ENCODE measurements around the gene LRRFIP1.
A peak's percentile ranks its signal among the peaks of the same experiment; 100 is the strongest.

The LRRFIP1 gene

DNA sequence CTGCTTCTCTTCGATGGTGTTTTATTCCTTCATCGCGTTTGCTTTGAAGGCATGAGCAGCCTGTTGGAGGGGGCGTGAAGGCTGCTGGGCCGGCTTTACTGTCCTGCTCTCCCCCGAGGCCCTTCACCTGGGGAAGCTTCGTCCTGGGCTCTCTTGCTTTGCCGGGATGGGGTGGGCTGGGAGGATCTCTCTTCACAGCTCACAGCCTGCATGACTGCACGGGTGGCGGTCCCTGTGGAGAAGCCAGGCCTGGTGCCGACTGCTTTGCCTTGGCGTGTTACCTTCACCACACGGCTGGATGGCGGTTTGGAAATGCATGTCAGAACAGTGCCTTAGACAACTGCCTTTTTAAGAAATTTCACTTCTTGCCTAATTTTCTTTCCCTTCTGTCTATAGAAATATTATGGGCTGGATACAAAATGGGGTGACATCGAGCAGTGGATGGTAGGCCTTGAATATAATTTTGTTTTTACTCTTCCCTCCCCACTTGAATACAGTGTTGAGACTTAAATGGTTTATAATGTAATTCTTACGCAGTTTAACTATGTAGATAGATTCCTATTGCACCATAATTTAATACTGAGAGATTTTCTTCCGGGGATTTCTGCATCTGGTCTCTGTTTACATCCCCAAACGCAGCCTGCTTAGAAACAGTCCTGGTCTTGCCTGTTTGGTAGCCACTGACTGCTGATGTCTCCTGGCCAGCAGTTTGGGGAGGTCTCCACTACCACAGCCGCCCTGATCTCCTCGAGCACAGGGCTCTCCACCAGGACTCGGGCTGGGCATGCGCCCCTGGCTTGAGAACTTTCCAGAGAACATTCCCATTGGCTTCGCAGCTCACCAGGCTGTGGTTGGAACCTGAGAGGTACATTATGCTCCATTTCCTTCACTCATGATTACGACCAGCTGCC is 90.2 kb downstream of the LRRFIP1 start:
- Histone ChIP-seq H3K9me3 (ENCODE audit: control extremely low read depth in 1 of 5, control insufficient read depth in 4 of 5, insufficient read depth in 2 of 5, low read depth in 1 of 5, low read length in 4 of 5) (no peaks in the 10 kb centered on the region), H3K36me3 (ENCODE audit: control insufficient read depth in 4 of 4, insufficient read depth in 4 of 4, low read length in 3 of 4) (peaks cover 7 to 41% (median 29%) of the 10 kb centered on the region in 4 experiments), H3K4me3 (ENCODE audit: control insufficient read depth in 1 of 7, extremely low read depth in 1 of 7, insufficient read depth in 4 of 7, low read depth in 2 of 7, low read length in 6 of 7) (no peak overlapping the region), H3K27me3 (replicated peaks in 2 of 5; ENCODE audit: control insufficient read depth in 4 of 5, insufficient read depth in 5 of 5, low read length in 4 of 5) (no peaks in the 10 kb centered on the region), H3K4me1 (ENCODE audit: control extremely low read depth in 1 of 4, control insufficient read depth in 4 of 4, insufficient read depth in 4 of 4, low read length in 3 of 4) (peaks cover 10 to 26% (median 11%) of the 10 kb centered on the region in 4 experiments), H3K27ac (ENCODE audit: insufficient read depth in 1 of 2, low read depth in 1 of 2, low read length in 2 of 2, poor library complexity in 1 of 2, severe bottlenecking in 2 of 2) (peak overlapping the region in 1 of 2 experiments; percentile 27)
- DNase-seq, result no peak
- WGBS (ENCODE audit: insufficient coverage), result 94% methylated on average over 18 of the region's 24 CpGs
- ChIA-PET CTCF (interaction anchor here (0.8 to 1.9 kb wide), 9 partner anchors 8 to 136 kb away, joined by 3 to 6 read pairs (median 4); no protein-coding TSS in a partner anchor), POLR2A (interaction anchor here (0.5 kb wide), 1 partner anchor 20 kb away, joined by 3 read pairs; no protein-coding TSS in a partner anchor)

DNA sequence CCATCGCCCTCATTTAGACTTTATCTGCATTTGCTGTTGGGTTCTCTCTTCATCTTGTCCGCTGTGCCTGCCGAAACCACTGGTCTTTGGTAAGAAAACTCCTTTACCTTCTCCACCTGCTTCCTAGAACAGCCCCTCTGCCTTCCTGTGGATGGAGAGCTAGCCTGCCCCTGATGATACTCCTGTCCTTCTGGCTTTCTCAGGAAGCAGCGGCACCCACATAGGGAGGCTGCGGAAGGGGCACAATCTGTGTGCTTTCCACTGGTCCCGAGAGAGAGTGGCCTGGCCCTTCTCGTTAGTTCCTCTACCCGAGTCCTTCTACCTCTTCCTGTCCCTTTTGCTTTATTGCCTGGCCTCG is 90.9 kb downstream of the LRRFIP1 start:
- no peaks in the 10 kb centered on the region for H3K9me3 ChIP-seq (ENCODE audit: control extremely low read depth in 1 of 5, control insufficient read depth in 4 of 5, insufficient read depth in 2 of 5, low read depth in 1 of 5, low read length in 4 of 5)
- ChIA-PET CTCF (interaction anchor here (1.5 to 1.9 kb wide), 2 partner anchors 17 to 45 kb away, joined by 5 to 6 read pairs; no protein-coding TSS in a partner anchor), POLR2A (no interaction called here)
- 91% methylated on average over 9 of the region's 9 CpGs for WGBS (ENCODE audit: insufficient coverage)
- no peak for DNase-seq
- H3K27ac ChIP-seq (ENCODE audit: insufficient read depth in 1 of 2, low read depth in 1 of 2, low read length in 2 of 2, poor library complexity in 1 of 2, severe bottlenecking in 2 of 2), result peak overlapping the region in 1 of 2 experiments; percentile 27
- H3K4me3 ChIP-seq (ENCODE audit: control insufficient read depth in 1 of 7, extremely low read depth in 1 of 7, insufficient read depth in 4 of 7, low read depth in 2 of 7, low read length in 6 of 7), result no peak overlapping the region
- peaks cover 7 to 35% (median 27%) of the 10 kb centered on the region in 4 experiments for H3K36me3 ChIP-seq (ENCODE audit: control insufficient read depth in 4 of 4, insufficient read depth in 4 of 4, low read length in 3 of 4)
- H3K4me1 ChIP-seq (ENCODE audit: control extremely low read depth in 1 of 4, control insufficient read depth in 4 of 4, insufficient read depth in 4 of 4, low read length in 3 of 4), result peaks cover 10 to 26% (median 11%) of the 10 kb centered on the region in 4 experiments
- no peaks in the 10 kb centered on the region for H3K27me3 ChIP-seq (replicated peaks in 2 of 5; ENCODE audit: control insufficient read depth in 4 of 5, insufficient read depth in 5 of 5, low read length in 4 of 5)

DNA sequence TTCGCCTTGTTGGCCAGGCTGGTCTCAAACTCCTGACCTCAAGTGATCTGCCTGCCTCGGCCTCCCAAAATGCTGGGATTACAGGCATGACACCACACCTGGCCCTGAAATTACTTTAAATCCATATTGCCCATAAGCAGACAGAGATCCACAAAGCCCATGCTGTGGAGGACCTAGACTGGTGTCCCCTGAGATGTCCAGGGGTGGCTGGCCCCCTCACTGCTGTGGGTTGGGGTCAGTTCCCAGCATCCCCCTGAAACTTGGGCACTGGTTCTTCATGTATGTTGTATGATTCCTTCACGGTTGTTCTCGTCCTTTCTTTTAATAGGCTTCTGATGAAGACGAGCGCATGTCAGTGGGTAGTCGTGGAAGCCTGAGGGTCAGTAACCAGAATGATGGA is 93.1 kb downstream of the LRRFIP1 start:
- ChIA-PET POLR2A (no interaction called here), CTCF (interaction anchor here (0.6 to 0.9 kb wide), 2 partner anchors 12 to 27 kb away, joined by 3 read pairs; no protein-coding TSS in a partner anchor)
- Histone ChIP-seq H3K27me3 (replicated peaks in 2 of 5; ENCODE audit: control insufficient read depth in 4 of 5, insufficient read depth in 5 of 5, low read length in 4 of 5) (no peaks in the 10 kb centered on the region), H3K27ac (ENCODE audit: insufficient read depth in 1 of 2, low read depth in 1 of 2, low read length in 2 of 2, poor library complexity in 1 of 2, severe bottlenecking in 2 of 2) (no peak overlapping the region), H3K4me3 (ENCODE audit: control insufficient read depth in 1 of 7, extremely low read depth in 1 of 7, insufficient read depth in 4 of 7, low read depth in 2 of 7, low read length in 6 of 7) (no peak overlapping the region), H3K9me3 (ENCODE audit: control extremely low read depth in 1 of 5, control insufficient read depth in 4 of 5, insufficient read depth in 2 of 5, low read depth in 1 of 5, low read length in 4 of 5) (no peaks in the 10 kb centered on the region), H3K4me1 (ENCODE audit: control extremely low read depth in 1 of 4, control insufficient read depth in 4 of 4, insufficient read depth in 4 of 4, low read length in 3 of 4) (peaks cover 5 to 24% (median 11%) of the 10 kb centered on the region in 4 experiments), H3K36me3 (ENCODE audit: control insufficient read depth in 4 of 4, insufficient read depth in 4 of 4, low read length in 3 of 4) (peaks cover 17 to 39% (median 27%) of the 10 kb centered on the region in 4 experiments)
- no peak for DNase-seq
- 95% methylated on average over 7 of the region's 7 CpGs for WGBS (ENCODE audit: insufficient coverage)

DNA sequence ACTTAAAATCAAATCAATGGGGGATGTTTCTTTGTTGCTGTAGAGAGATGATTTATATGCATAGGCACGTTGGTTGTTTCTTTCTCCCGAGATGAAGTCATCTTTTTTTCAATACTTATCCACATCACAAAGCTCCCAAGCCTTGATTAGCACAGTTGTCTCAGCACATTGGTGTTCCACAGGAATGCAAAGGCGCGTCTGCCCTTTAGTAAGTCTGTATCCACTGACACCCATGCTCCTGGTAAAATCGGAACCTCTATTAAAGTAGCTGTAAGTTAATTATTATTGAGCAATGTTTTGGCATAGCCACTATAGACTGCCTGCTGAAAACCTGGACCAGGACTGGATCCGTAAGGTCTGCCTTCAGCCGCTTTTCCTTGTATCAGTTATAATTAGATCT is 93.6 kb downstream of the LRRFIP1 start:
- Histone ChIP-seq H3K27me3 (replicated peaks in 2 of 5; ENCODE audit: control insufficient read depth in 4 of 5, insufficient read depth in 5 of 5, low read length in 4 of 5) (no peaks in the 10 kb centered on the region), H3K36me3 (ENCODE audit: control insufficient read depth in 4 of 4, insufficient read depth in 4 of 4, low read length in 3 of 4) (peaks cover 17 to 43% (median 27%) of the 10 kb centered on the region in 4 experiments), H3K9me3 (ENCODE audit: control extremely low read depth in 1 of 5, control insufficient read depth in 4 of 5, insufficient read depth in 2 of 5, low read depth in 1 of 5, low read length in 4 of 5) (no peaks in the 10 kb centered on the region), H3K27ac (ENCODE audit: insufficient read depth in 1 of 2, low read depth in 1 of 2, low read length in 2 of 2, poor library complexity in 1 of 2, severe bottlenecking in 2 of 2) (no peak overlapping the region), H3K4me3 (ENCODE audit: control insufficient read depth in 1 of 7, extremely low read depth in 1 of 7, insufficient read depth in 4 of 7, low read depth in 2 of 7, low read length in 6 of 7) (no peak overlapping the region), H3K4me1 (ENCODE audit: control extremely low read depth in 1 of 4, control insufficient read depth in 4 of 4, insufficient read depth in 4 of 4, low read length in 3 of 4) (peaks cover 2 to 22% (median 6%) of the 10 kb centered on the region in 4 experiments)
- POLR2A ChIA-PET, result no interaction called here
- CTCF ChIA-PET, result interaction anchor here (0.6 to 4.2 kb wide), 3 partner anchors 9 to 27 kb away, joined by 3 to 12 read pairs (median 3); no protein-coding TSS in a partner anchor
- 80% methylated on average over 2 of the region's 7 CpGs for WGBS (ENCODE audit: insufficient coverage)
- DNase-seq, result no peak

DNA sequence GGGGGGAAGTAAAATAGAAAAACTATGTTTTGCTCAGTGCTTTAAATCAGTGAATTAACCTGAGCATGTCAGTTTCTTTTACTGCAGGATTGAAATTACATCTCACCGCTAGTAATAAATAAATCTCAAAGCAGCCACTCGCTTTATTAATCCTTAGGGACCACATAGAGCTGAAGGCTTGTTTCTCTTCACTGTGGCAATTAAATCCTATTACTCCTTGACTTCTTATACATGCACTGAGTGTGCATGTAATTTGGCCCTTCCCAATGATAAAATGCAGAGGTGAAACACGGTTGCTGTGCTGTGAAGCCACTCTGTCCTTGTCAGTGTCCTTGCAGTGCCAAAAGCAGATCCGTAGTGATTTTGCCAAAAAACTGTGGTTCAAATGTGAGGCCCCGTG is 94.1 kb downstream of the LRRFIP1 start:
- ChIA-PET POLR2A (no interaction called here), CTCF (interaction anchor here (0.9 to 4.2 kb wide), 3 partner anchors 10 to 48 kb away, joined by 3 to 12 read pairs (median 8); no protein-coding TSS in a partner anchor)
- no peak overlapping the region for H3K27ac ChIP-seq (ENCODE audit: insufficient read depth in 1 of 2, low read depth in 1 of 2, low read length in 2 of 2, poor library complexity in 1 of 2, severe bottlenecking in 2 of 2)
- DNase-seq, result no peak
- peaks cover 17 to 46% (median 27%) of the 10 kb centered on the region in 4 experiments for H3K36me3 ChIP-seq (ENCODE audit: control insufficient read depth in 4 of 4, insufficient read depth in 4 of 4, low read length in 3 of 4)
- H3K4me3 ChIP-seq (ENCODE audit: control insufficient read depth in 1 of 7, extremely low read depth in 1 of 7, insufficient read depth in 4 of 7, low read depth in 2 of 7, low read length in 6 of 7), result no peak overlapping the region
- H3K27me3 ChIP-seq (replicated peaks in 2 of 5; ENCODE audit: control insufficient read depth in 4 of 5, insufficient read depth in 5 of 5, low read length in 4 of 5), result no peaks in the 10 kb centered on the region
- peaks cover 0 to 22% (median 7%) of the 10 kb centered on the region in 4 experiments for H3K4me1 ChIP-seq (ENCODE audit: control extremely low read depth in 1 of 4, control insufficient read depth in 4 of 4, insufficient read depth in 4 of 4, low read length in 3 of 4)
- no peaks in the 10 kb centered on the region for H3K9me3 ChIP-seq (ENCODE audit: control extremely low read depth in 1 of 5, control insufficient read depth in 4 of 5, insufficient read depth in 2 of 5, low read depth in 1 of 5, low read length in 4 of 5)
- WGBS (ENCODE audit: insufficient coverage), result 87% methylated on average over 5 of the region's 5 CpGs

DNA sequence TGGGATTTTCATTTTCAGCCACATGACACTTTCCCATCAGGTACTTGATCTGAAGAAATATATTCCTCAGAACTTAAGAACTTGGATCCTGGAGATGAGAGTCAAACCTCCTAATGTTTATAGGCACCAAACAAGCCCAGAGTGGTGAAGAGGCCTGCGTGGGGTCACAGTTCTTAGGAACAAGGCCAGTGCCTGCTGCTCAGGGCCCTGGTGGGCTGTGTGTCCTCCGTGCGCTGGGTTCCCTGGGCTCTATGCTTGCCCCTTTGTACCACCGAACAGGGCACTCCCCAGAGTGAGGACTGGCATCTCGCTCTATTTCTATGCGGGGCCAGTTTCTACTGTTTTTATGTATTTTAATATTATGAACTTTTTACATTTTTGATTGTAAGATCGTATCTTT is 95.2 kb downstream of the LRRFIP1 start:
- H3K36me3 ChIP-seq (ENCODE audit: control insufficient read depth in 4 of 4, insufficient read depth in 4 of 4, low read length in 3 of 4), result peaks cover 17 to 46% (median 23%) of the 10 kb centered on the region in 4 experiments
- ChIA-PET CTCF (interaction anchor here (1.2 to 4.2 kb wide), 3 partner anchors 11 to 49 kb away, joined by 4 to 12 read pairs (median 8); no protein-coding TSS in a partner anchor), POLR2A (interaction anchor here (0.6 kb wide), 1 partner anchor 24 kb away, joined by 9 read pairs; no protein-coding TSS in a partner anchor)
- peaks cover 0 to 25% (median 10%) of the 10 kb centered on the region in 4 experiments for H3K4me1 ChIP-seq (ENCODE audit: control extremely low read depth in 1 of 4, control insufficient read depth in 4 of 4, insufficient read depth in 4 of 4, low read length in 3 of 4)
- no peaks in the 10 kb centered on the region for H3K9me3 ChIP-seq (ENCODE audit: control extremely low read depth in 1 of 5, control insufficient read depth in 4 of 5, insufficient read depth in 2 of 5, low read depth in 1 of 5, low read length in 4 of 5)
- 100% methylated on average over 2 of the region's 7 CpGs for WGBS (ENCODE audit: insufficient coverage)
- H3K27me3 ChIP-seq (replicated peaks in 2 of 5; ENCODE audit: control insufficient read depth in 4 of 5, insufficient read depth in 5 of 5, low read length in 4 of 5), result no peaks in the 10 kb centered on the region
- no peak for DNase-seq
- no peak overlapping the region for H3K27ac ChIP-seq (ENCODE audit: insufficient read depth in 1 of 2, low read depth in 1 of 2, low read length in 2 of 2, poor library complexity in 1 of 2, severe bottlenecking in 2 of 2)
- H3K4me3 ChIP-seq (ENCODE audit: control insufficient read depth in 1 of 7, extremely low read depth in 1 of 7, insufficient read depth in 4 of 7, low read depth in 2 of 7, low read length in 6 of 7), result no peak overlapping the region

All from common myeloid progenitor, CD34-positive (primary cell).